Measurements from ENCODE around the gene CCDC85C.

Gene CCDC85C

DNA sequence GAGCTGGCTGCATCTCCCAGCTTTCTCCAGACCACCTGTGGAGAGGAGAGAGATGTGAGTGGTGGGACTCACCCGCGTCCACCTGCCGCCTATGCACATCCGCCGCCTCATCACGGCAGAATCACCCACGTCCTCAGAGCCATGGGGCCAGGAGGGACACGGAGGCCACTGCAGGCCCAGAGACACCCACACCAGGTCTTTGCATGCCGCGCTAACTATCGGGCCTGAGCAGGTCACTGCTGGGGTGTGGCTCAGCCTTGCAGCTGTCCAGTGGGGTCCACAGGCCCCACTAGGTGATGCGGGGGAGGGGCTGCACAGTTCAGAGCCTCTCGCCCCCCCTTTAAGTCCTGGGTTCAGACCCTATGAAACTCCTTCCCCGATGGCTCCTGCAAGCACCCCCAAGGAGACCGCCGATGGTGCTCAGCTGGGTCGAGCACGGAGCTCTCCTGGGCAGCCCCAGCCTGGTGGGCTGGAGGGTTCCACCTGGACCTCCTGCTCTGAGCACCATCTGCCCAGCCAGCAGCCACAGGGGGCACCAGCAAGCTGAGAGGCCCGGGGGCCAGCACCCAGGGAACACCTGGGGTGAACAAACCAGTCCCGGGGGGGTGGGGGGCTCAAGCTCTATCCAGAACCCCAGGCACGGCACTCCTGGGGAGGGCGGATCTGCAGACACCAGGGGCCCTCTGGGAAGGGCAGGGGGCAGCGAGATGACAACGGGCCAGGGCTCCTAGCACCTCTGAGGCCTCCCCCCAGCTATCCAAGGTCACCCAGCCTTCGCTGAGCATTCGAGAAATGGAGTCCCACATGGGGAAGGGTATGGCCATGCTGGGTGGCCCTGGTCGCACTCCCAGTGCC lies 88.5 kb downstream of the CCDC85C start:
- TF ChIP-seq CTCF (IDR thresholded peaks at IDR 0.05; ENCODE audit: control insufficient read depth, insufficient read depth, low read depth, low read length, missing control alignments), result no peak
- no peak for DNase-seq (ENCODE audit: low read depth)
- no peak overlapping the region for H3K4me3 ChIP-seq (ENCODE audit: control insufficient read depth, low read depth, low read length)

- H3K4me3 ChIP-seq (ENCODE audit: control insufficient read depth, low read depth, low read length), result no peak overlapping the region
- no peak for TF ChIP-seq CTCF (IDR thresholded peaks at IDR 0.05; ENCODE audit: control insufficient read depth, insufficient read depth, low read depth, low read length, missing control alignments)
- no peak for DNase-seq (ENCODE audit: low read depth)
These were observed 89.3 kb downstream of the CCDC85C start for GRCh38 chr14:99514552-99515300.

- H3K4me3 ChIP-seq (ENCODE audit: control insufficient read depth, low read depth, low read length), result no peak overlapping the region
- DNase-seq (ENCODE audit: low read depth), result no peak
- no peak for TF ChIP-seq CTCF (IDR thresholded peaks at IDR 0.05; ENCODE audit: control insufficient read depth, insufficient read depth, low read depth, low read length, missing control alignments)
These were observed 90.0 kb downstream of the CCDC85C start for GRCh38 chr14:99513946-99514551.

DNA sequence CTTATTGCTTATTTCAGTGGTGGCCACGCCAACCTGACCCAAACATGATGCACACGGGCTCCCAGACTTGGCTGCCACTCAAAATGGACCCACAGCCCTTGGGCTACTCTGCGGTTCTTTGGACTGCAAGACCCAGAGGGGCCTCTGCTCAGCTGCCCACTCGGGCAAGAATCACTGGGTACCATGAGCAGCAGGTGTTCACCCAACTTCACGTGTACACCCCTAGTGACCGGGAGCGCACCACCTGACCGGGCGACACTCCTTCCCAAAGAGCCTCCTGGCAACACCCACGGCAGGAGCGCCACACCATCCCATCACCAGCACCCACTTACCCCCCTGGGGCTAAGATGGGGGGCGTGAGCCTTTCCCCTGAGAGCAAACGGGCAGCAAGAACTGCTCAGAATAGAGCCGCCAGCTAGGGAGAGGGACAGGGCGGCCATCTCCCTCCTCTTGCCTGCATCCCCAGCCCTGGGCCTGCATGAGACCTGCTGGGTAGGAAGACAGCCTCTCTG lies 90.8 kb downstream of the CCDC85C start:
- no peak for DNase-seq (ENCODE audit: low read depth)
- no peak for TF ChIP-seq CTCF (IDR thresholded peaks at IDR 0.05; ENCODE audit: control insufficient read depth, insufficient read depth, low read depth, low read length, missing control alignments)
- no peak overlapping the region for H3K4me3 ChIP-seq (ENCODE audit: control insufficient read depth, low read depth, low read length)

GRCh38 chr14:99512571-99513182 lies 91.3 kb downstream of the CCDC85C start:
- no peak for DNase-seq (ENCODE audit: low read depth)
- no peak for TF ChIP-seq CTCF (IDR thresholded peaks at IDR 0.05; ENCODE audit: control insufficient read depth, insufficient read depth, low read depth, low read length, missing control alignments)
- H3K4me3 ChIP-seq (ENCODE audit: control insufficient read depth, low read depth, low read length), result no peak overlapping the region

DNA sequence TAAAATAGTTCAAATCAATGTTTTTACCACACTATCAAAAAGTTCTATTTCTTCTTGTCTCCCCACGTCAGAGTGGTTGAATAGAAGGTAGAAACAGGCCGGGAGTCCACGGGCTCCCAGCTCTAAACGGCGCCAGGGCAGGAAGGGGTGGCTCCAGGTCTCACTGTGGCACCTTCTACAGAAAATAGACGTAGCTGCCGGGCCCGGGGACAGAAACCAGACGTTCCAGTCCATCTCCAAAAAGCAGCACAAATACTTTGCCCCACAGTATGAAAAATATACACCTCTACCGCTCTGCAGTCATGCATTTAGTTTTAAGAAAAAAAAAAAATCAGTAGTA lies 91.9 kb downstream of the CCDC85C start:
- H3K4me3 ChIP-seq (ENCODE audit: control insufficient read depth, low read depth, low read length), result no peak overlapping the region
- DNase-seq (ENCODE audit: low read depth), result no peak
- TF ChIP-seq CTCF (IDR thresholded peaks at IDR 0.05; ENCODE audit: control insufficient read depth, insufficient read depth, low read depth, low read length, missing control alignments), result no peak
